ENCODE measurements around the gene ZG16B. TPM values are rescaled to one million over a fixed set of nuclear protein-coding genes. Genes with fewer than 3 reads are reported as not detected.

ZG16B gene
- total RNA-seq, 2 donors from 2014 or later: 34.1 to 62.1 TPM

GRCh38 chr16:2790631-2791030, 39.5 kb upstream of the ZG16B start:
- H3K27ac ChIP-seq: no peak overlapping the region
- intact Hi-C loops (cut with DNase I): no loop called here
- DNase-seq: no peak
- no peak for TF ChIP-seq CTCF (IDR thresholded peaks at IDR 0.05)
- H3K27me3 ChIP-seq: peaks cover 7% of the 10 kb centered on the region
- H3K9me3 ChIP-seq: no peaks in the 10 kb centered on the region
- H3K9ac ChIP-seq (ENCODE audit: low read depth in 2 of 2, low read length in 2 of 2): no peak overlapping the region
- no peaks in the 10 kb centered on the region for H3K36me3 ChIP-seq
- H3K4me3 ChIP-seq: no peak overlapping the region
- H3K4me1 ChIP-seq: peaks cover 4% of the 10 kb centered on the region

- Histone ChIP-seq H3K4me1 (peaks cover 5% of the 10 kb centered on the region), H3K27ac (no peak overlapping the region), H3K4me3 (no peak overlapping the region), H3K9me3 (no peaks in the 10 kb centered on the region), H3K36me3 (no peaks in the 10 kb centered on the region), H3K27me3 (peaks cover 2% of the 10 kb centered on the region), H3K9ac (ENCODE audit: low read depth in 2 of 2, low read length in 2 of 2) (no peak overlapping the region)
- no peak for TF ChIP-seq CTCF (IDR thresholded peaks at IDR 0.05)
- intact Hi-C loops (cut with DNase I): no loop called here
- no peak for DNase-seq
These were observed 38.9 kb upstream of the ZG16B start for GRCh38 chr16:2791174-2791573.

- no peak for TF ChIP-seq CTCF (IDR thresholded peaks at IDR 0.05)
- H3K4me1 ChIP-seq: peaks cover 5% of the 10 kb centered on the region
- DNase-seq: no peak
- no peak overlapping the region for H3K4me3 ChIP-seq
- no peaks in the 10 kb centered on the region for H3K36me3 ChIP-seq
- no peak overlapping the region for H3K9ac ChIP-seq (ENCODE audit: low read depth in 2 of 2, low read length in 2 of 2)
- H3K9me3 ChIP-seq: no peaks in the 10 kb centered on the region
- intact Hi-C loops (cut with DNase I): no loop called here
- H3K27ac ChIP-seq: no peak overlapping the region
- no peaks in the 10 kb centered on the region for H3K27me3 ChIP-seq
These were observed 37.2 kb upstream of the ZG16B start for GRCh38 chr16:2792940-2793339.

GRCh38 chr16:2795395-2796143, 34.5 kb upstream of the ZG16B start:
- Histone ChIP-seq H3K4me1 (peaks cover 5% of the 10 kb centered on the region), H3K4me3 (no peak overlapping the region), H3K9ac (ENCODE audit: low read depth in 2 of 2, low read length in 2 of 2) (peak overlapping the region in 1 of 2 donors; percentile 74), H3K27ac (peak overlapping the region; percentile 67), H3K9me3 (no peaks in the 10 kb centered on the region), H3K36me3 (no peaks in the 10 kb centered on the region), H3K27me3 (no peaks in the 10 kb centered on the region)
- intact Hi-C loops (cut with DNase I): no loop called here
- no peak for TF ChIP-seq CTCF (IDR thresholded peaks at IDR 0.05)
- peak; percentile 73 for DNase-seq

GRCh38 chr16:2798723-2799204, 31.3 kb upstream of the ZG16B start:
- intact Hi-C loops (cut with DNase I): no loop called here
- H3K27ac ChIP-seq: no peak overlapping the region
- DNase-seq: no peak
- TF ChIP-seq CTCF (IDR thresholded peaks at IDR 0.05): no peak
- peaks cover 5% of the 10 kb centered on the region for H3K4me1 ChIP-seq
- no peaks in the 10 kb centered on the region for H3K27me3 ChIP-seq
- no peak overlapping the region for H3K4me3 ChIP-seq
- no peaks in the 10 kb centered on the region for H3K9me3 ChIP-seq
- H3K9ac ChIP-seq (ENCODE audit: low read depth in 2 of 2, low read length in 2 of 2): peak overlapping the region in 1 of 2 donors; percentile 77
- H3K36me3 ChIP-seq: no peaks in the 10 kb centered on the region

Measured in colonic mucosa (tissue), 4 donors.